Right lobe of liver (tissue), 6 donors: ENCODE measurements around the gene FKBP7. TPM values are rescaled to one million over a fixed set of nuclear protein-coding genes. Genes with fewer than 3 reads are reported as not detected.
A peak's percentile ranks its signal among the peaks of the same experiment; 100 is the strongest.

Experiments
- ATAC-seq, 4 donors: fragments of 200-7000 bp; cut with Tn5 transposase; one replicate each; pipeline ENCODE4 v1.9.1; 2020; ENCODE audit warnings: mild to moderate bottlenecking in 4 of 4, moderate library complexity in 4 of 4
- DNase-seq, 3 donors: peaks; one replicate each; pipeline ENCODE4 v3.0.0-alpha.2; 2020
- H3K27ac ChIP-seq, 3 donors: fragments of 200-600 bp; one replicate each; pipeline ENCODE4 v1.8.0; 2022
- H3K27me3 ChIP-seq, 2 donors: fragments of 200-600 bp; one replicate each; pipeline ENCODE4 v1.8.0; 2022
- H3K36me3 ChIP-seq, 4 donors: fragments of 200-600 bp; sonication (generic) in 1 of 4; one replicate each; pipeline versions ENCODE4 v1.5.1 to v1.8.0; 2017 to 2022; ENCODE audit warnings: control low read depth in 1 of 4
- H3K4me1 ChIP-seq, 4 donors: fragments of 200-600 bp; sonication (generic) in 1 of 4; one replicate each; pipeline versions ENCODE4 v1.5.1 to v1.8.0; 2017 to 2022; ENCODE audit warnings: control low read depth in 1 of 4
- H3K4me3 ChIP-seq, 3 donors: fragments of 200-600 bp; one replicate each; pipeline ENCODE4 v1.8.0; 2022
- H3K9me3 ChIP-seq, 4 donors: fragments of 200-600 bp; sonication (generic) in 1 of 4; one replicate each; pipeline versions ENCODE4 v1.5.1 to v1.8.0; 2017 to 2022; ENCODE audit warnings: control low read depth in 1 of 4
- CTCF ChIP-seq, 4 donors: fragments of 200-600 bp in 3 of 4; fragments of 450-650 bp in 1 of 4; IDR thresholded peaks; one replicate each; pipeline versions ENCODE4 v1.5.1 to v1.8.0; 2016 to 2022; ENCODE audit warnings: antibody characterized with exemption in 4 of 4, mild to moderate bottlenecking in 2 of 4
- POLR2A ChIP-seq: fragments of 450-650 bp; IDR thresholded peaks from one replicate; pipeline ENCODE4 v1.6.1; 2017; ENCODE audit warnings: antibody characterized with exemption, mild to moderate bottlenecking
- WGBS: methylation state at CpG from one replicate; pipeline ENCODE4 v1.1.6; 2018; ENCODE audit warnings: low coverage, low lambda C conversion rate; ENCODE audit not compliant: insufficient coverage; ENCODE audit errors: missing lambda C conversion rate; 5-methylcytosine and 5-hydroxymethylcytosine counted together
- intact Hi-C, 2 donors: fragments of 100-400 bp; cut with DNase I; formaldehyde crosslinking; loops; one replicate each; pipeline versions ENCODE4 v1.11.2 to v1.14.1; 2022
- total RNA-seq, 6 experiments: library from RNA; depleted of rRNA in 2 of 6; stranded (reverse); fragments of >200 nt in 2 of 6; fragmentation: NEBNext Ultra II Directional in 3 of 6; extraction: Animal tissue kit (Norgen Biotek cat#: 25700) in 3 of 6; gene quantifications; one replicate each; pipeline versions ENCODE4 v1.1.0 to v1.2.4, GENCODE V29; 2016 to 2023
- donor health status: DM: no; HTN: yes; CAD: no.
- donor health status: DM: no; HTN: no; CAD: no.
- donor health status: DM: no; HTN: no; CAD: no.
- donor health status: DM: no; HTN: yes; CAD: no.
- donor health status: DM: no; HTN: yes; CAD: no.

The FKBP7 gene
- total RNA-seq, 6 experiments from 2014 or later = 2.5 to 12.7 (median 4.8) TPM

GRCh38 chr2:178436662-178437061 lies 41.7 kb downstream of the FKBP7 start:
- Histone ChIP-seq H3K27ac (no peak overlapping the region), H3K27me3 (no peaks in the 10 kb centered on the region), H3K36me3 (peaks cover 0 to 69% (median 33%) of the 10 kb centered on the region in 4 donors), H3K9me3 (no peaks in the 10 kb centered on the region), H3K4me1 (no peaks in the 10 kb centered on the region), H3K4me3 (no peak overlapping the region)
- 95% methylated on average over 2 of the region's 2 CpGs for WGBS
- no peak for TF ChIP-seq CTCF (IDR thresholded peaks at IDR 0.05)
- ATAC-seq (no peak), DNase-seq (no peak)
- intact Hi-C loops = no loop called here

GRCh38 chr2:178429336-178429735 lies 49.1 kb downstream of the FKBP7 start:
- Histone ChIP-seq H3K4me1 (peaks cover 0 to 4% (median 0%) of the 10 kb centered on the region in 4 donors), H3K36me3 (peaks cover 0 to 35% (median 12%) of the 10 kb centered on the region in 4 donors), H3K27ac (no peak overlapping the region), H3K9me3 (no peaks in the 10 kb centered on the region), H3K4me3 (no peak overlapping the region), H3K27me3 (no peaks in the 10 kb centered on the region)
- DNase-seq = no peak
- no peak for TF ChIP-seq POLR2A
- TF ChIP-seq CTCF (IDR thresholded peaks at IDR 0.05) = no peak
- intact Hi-C loops = no loop called here
- ATAC-seq = peak in 1 of 4 donors; percentile 28

GRCh38 chr2:178428396-178428806 lies 50.0 kb downstream of the FKBP7 start:
- peak overlapping the region in 1 of 3 donors; percentile 2 for H3K27ac ChIP-seq
- no peak for TF ChIP-seq POLR2A
- TF ChIP-seq CTCF (IDR thresholded peaks at IDR 0.05) = no peak
- H3K9me3 ChIP-seq = no peaks in the 10 kb centered on the region
- no peak for DNase-seq
- peaks cover 0 to 4% (median 0%) of the 10 kb centered on the region in 4 donors for H3K4me1 ChIP-seq
- peaks cover 0 to 26% (median 7%) of the 10 kb centered on the region in 4 donors for H3K36me3 ChIP-seq
- WGBS = 29% methylated on average over 1 of the region's 1 CpG
- no peak overlapping the region for H3K4me3 ChIP-seq
- intact Hi-C loops = no loop called here
- no peaks in the 10 kb centered on the region for H3K27me3 ChIP-seq
- ATAC-seq = peak; percentile 55 to 85 (median 78)

GRCh38 chr2:178427458-178427857 lies 50.9 kb downstream of the FKBP7 start:
- DNase-seq = no peak
- H3K4me3 ChIP-seq = no peak overlapping the region
- no peak overlapping the region for H3K27ac ChIP-seq
- no peaks in the 10 kb centered on the region for H3K9me3 ChIP-seq
- no peak for ATAC-seq
- no peaks in the 10 kb centered on the region for H3K27me3 ChIP-seq
- peaks cover 0 to 22% (median 4%) of the 10 kb centered on the region in 4 donors for H3K36me3 ChIP-seq
- H3K4me1 ChIP-seq = peaks cover 0 to 4% (median 0%) of the 10 kb centered on the region in 4 donors
- intact Hi-C loops = no loop called here
- TF ChIP-seq CTCF (IDR thresholded peaks at IDR 0.05) (no peak), POLR2A (no peak)
- WGBS = 81% methylated on average over 2 of the region's 2 CpGs

GRCh38 chr2:178426388-178426787 lies 52.0 kb downstream of the FKBP7 start:
- TF ChIP-seq CTCF (IDR thresholded peaks at IDR 0.05) (no peak), POLR2A (no peak)
- DNase-seq (no peak), ATAC-seq (no peak)
- intact Hi-C loops = no loop called here
- peaks cover 0 to 4% (median 0%) of the 10 kb centered on the region in 4 donors for H3K4me1 ChIP-seq
- no CpG with 5 or more reads among the region's 3 CpGs for WGBS
- no peak overlapping the region for H3K27ac ChIP-seq
- H3K9me3 ChIP-seq = no peaks in the 10 kb centered on the region
- peaks cover 0 to 11% (median 0%) of the 10 kb centered on the region in 4 donors for H3K36me3 ChIP-seq
- no peak overlapping the region for H3K4me3 ChIP-seq
- no peaks in the 10 kb centered on the region for H3K27me3 ChIP-seq
